Adrenal gland (tissue), 12 donors: ENCODE results near the gene CLMN. TPM values are rescaled to one million over a fixed set of nuclear protein-coding genes. Genes with fewer than 3 reads are reported as not detected.

Experiments
- DNase-seq, 7 donors: peaks; one replicate each; pipeline ENCODE4 v3.0.0-alpha.2; 2019 to 2020
- H3K27ac ChIP-seq, 5 donors: fragments of 200-600 bp; sonication (generic) in 4 of 5; 1 replicate in 3 of 5; 2 replicates in 2 of 5; pipeline versions ENCODE4 v1.5.1 to v1.8.0; 2016 to 2020; ENCODE audit warnings: mild to moderate bottlenecking in 1 of 5
- H3K27me3 ChIP-seq: fragments of 200-600 bp; 2 replicates; pipeline ENCODE4 v1.8.0; 2021
- H3K36me3 ChIP-seq, 2 donors: fragments of 200-600 bp; replicated peaks in 1 of 2; 1 replicate in 1 of 2; 2 replicates in 1 of 2; pipeline versions ENCODE4 v1.5.1 to v1.8.0; 2018 to 2022
- H3K4me1 ChIP-seq, 2 donors: fragments of 200-600 bp; replicated peaks in 1 of 2; 1 replicate in 1 of 2; 2 replicates in 1 of 2; pipeline versions ENCODE4 v1.5.1 to v1.8.0; 2018 to 2021
- H3K4me3 ChIP-seq, 4 donors: fragments of 200-600 bp; sonication (generic) in 3 of 4; one replicate each; pipeline ENCODE4 v1.5.1; 2016 to 2018
- H3K9me3 ChIP-seq, 3 donors: fragments of 200-600 bp; sonication (generic) in 1 of 3; replicated peaks in 1 of 3; 1 replicate in 2 of 3; 2 replicates in 1 of 3; pipeline versions ENCODE4 v1.5.1 to v1.8.0; 2016 to 2021
- POLR2A ChIP-seq, 2 donors: fragments of 450-650 bp; IDR thresholded peaks; one replicate each; pipeline ENCODE4 v1.6.1; 2017; ENCODE audit warnings: antibody characterized with exemption in 2 of 2, mild to moderate bottlenecking in 2 of 2, moderate library complexity in 1 of 2
- WGBS, 4 donors: extraction: QIAGEN DNeasy Blood & Tissue Kit in 2 of 4; methylation state at CpG; one replicate each; pipeline versions ENCODE4 v1.1.5 to v1.1.7; 2013 to 2017; 5-methylcytosine and 5-hydroxymethylcytosine counted together
- intact Hi-C, 2 donors: fragments of 100-400 bp; cut with DNase I; formaldehyde crosslinking; loops; one replicate each; pipeline versions ENCODE4 v1.14.1 to v1.15.0; 2022 to 2023
- polyA plus RNA-seq, 3 donors: library from polyadenylated mRNA; stranded (reverse); fragments of 200-250 nt in 2 of 3; fragments of 350-450 nt in 1 of 3; fragmentation: Illumina TruSeq in 1 of 3; extraction: RNeasy Lipid Tissue Mini Kit (QIAGEN cat#74804) in 1 of 3; gene quantifications; one replicate each; pipeline ENCODE4 v1.2.3, GENCODE V29; 2013 to 2014
- total RNA-seq, 9 donors: library from RNA; depleted of rRNA in 4 of 9; stranded (reverse); fragments of >200 nt in 4 of 9; fragments of 120-200 nt in 1 of 9; fragmentation: NEBNext Ultra II Directional in 1 of 9; extraction: Animal tissue kit (Norgen Biotek cat#: 25700) in 1 of 9; gene quantifications; one replicate each; pipeline versions ENCODE4 v1.1.0 to v1.2.4, GENCODE V29; 2013 to 2023
- TF ChIP-seq, protein P1 (sequence below), 6 experiments: fragments of 450-650 bp in 4 of 6; fragments of 200-600 bp in 2 of 6; sonication (generic) in 1 of 6; IDR thresholded peaks; 1 replicate in 5 of 6; 2 replicates in 1 of 6; pipeline versions ENCODE4 v1.5.1 to v1.8.0; 2016 to 2021; ENCODE audit warnings: antibody characterized with exemption in 6 of 6, mild to moderate bottlenecking in 2 of 6, moderate library complexity in 1 of 6
- donor health status: healthy with polysubstance abuse.
- donor health status: Bipolar disorder and iron deficiency.
- donor health status: DM: yes; HTN: yes; CAD: no.
- donor health status: DM: no; HTN: no; CAD: no.
- donor health status: DM: no; HTN: no; CAD: no.
- donor health status: DM: yes; HTN: yes; CAD: no.

The CLMN gene
- total and polyA plus RNA-seq, 12 donors: 2.7 to 9.5 (median 4.9) TPM

DNA sequence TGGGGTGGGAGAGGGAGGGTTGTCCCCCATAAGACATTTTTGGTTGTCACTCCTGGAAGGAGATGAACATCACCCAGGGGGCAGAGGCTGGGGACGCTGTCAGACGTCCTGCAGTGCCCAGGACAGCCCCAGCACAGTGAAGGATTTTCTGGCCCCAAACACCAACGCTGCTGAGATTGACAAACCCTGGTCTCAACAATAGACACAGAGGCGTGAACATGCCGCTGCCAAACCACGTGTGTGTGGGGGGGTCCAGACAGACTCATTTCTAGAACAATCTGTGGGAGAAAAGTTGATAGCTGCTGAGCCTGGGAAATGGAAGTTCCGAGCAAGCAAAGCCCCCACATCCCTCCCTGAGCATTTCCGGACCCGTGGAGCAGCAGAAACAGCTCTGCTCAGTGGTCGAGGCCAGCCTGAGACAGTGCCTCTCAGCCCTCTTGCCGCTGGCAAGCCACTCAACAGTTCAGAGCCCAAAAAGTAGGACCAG lies 43.8 kb upstream of the CLMN start:
- Histone ChIP-seq H3K4me3 (no peak overlapping the region), H3K9me3 (no peaks in the 10 kb centered on the region), H3K27ac (no peak overlapping the region), H3K36me3 (no peaks in the 10 kb centered on the region), H3K4me1 (no peaks in the 10 kb centered on the region), H3K27me3 (peaks cover 10% of the 10 kb centered on the region)
- intact Hi-C loops: no loop called here
- DNase-seq: peak in 1 of 7 donors; percentile 34
- TF ChIP-seq POLR2A (IDR thresholded peaks at IDR 0.05): no peak
- TF ChIP-seq, protein P1, sequence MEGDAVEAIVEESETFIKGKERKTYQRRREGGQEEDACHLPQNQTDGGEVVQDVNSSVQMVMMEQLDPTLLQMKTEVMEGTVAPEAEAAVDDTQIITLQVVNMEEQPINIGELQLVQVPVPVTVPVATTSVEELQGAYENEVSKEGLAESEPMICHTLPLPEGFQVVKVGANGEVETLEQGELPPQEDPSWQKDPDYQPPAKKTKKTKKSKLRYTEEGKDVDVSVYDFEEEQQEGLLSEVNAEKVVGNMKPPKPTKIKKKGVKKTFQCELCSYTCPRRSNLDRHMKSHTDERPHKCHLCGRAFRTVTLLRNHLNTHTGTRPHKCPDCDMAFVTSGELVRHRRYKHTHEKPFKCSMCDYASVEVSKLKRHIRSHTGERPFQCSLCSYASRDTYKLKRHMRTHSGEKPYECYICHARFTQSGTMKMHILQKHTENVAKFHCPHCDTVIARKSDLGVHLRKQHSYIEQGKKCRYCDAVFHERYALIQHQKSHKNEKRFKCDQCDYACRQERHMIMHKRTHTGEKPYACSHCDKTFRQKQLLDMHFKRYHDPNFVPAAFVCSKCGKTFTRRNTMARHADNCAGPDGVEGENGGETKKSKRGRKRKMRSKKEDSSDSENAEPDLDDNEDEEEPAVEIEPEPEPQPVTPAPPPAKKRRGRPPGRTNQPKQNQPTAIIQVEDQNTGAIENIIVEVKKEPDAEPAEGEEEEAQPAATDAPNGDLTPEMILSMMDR (IDR thresholded peaks at IDR 0.05): no peak
- WGBS, 4 donors: 74 to 89% (median 80%) methylated on average over 7 to 11 of the region's 11 CpGs

- Histone ChIP-seq H3K4me3 (no peak overlapping the region), H3K9me3 (no peaks in the 10 kb centered on the region), H3K36me3 (no peaks in the 10 kb centered on the region), H3K27me3 (peaks cover 10% of the 10 kb centered on the region), H3K27ac (no peak overlapping the region), H3K4me1 (no peaks in the 10 kb centered on the region)
- whole genome bisulfite sequencing, 4 donors: 66 to 73% (median 66%) methylated on average over 9 of the region's 9 CpGs
- intact Hi-C loops: no loop called here
- no peak for DNase-seq
- TF ChIP-seq POLR2A (IDR thresholded peaks at IDR 0.05): no peak
- TF ChIP-seq, protein P1 (IDR thresholded peaks at IDR 0.05): no peak
Observed at GRCh38 chr14:95362138-95362494, 42.4 kb upstream of the CLMN start.

GRCh38 chr14:95361373-95362137 lies 41.8 kb upstream of the CLMN start:
- no peak overlapping the region for H3K4me3 ChIP-seq
- TF ChIP-seq, protein P1 (IDR thresholded peaks at IDR 0.05): peak in 5 of 6 experiments; percentile 23 to 57 (median 46)
- TF ChIP-seq POLR2A (IDR thresholded peaks at IDR 0.05): no peak
- H3K36me3 ChIP-seq: no peaks in the 10 kb centered on the region
- peak in 5 of 7 donors; percentile 25 to 49 (median 27) for DNase-seq
- H3K9me3 ChIP-seq: no peaks in the 10 kb centered on the region
- intact Hi-C loops: no loop called here
- WGBS, 4 donors: 25 to 43% (median 38%) methylated on average over 19 of the region's 19 CpGs
- H3K27me3 ChIP-seq: peaks cover 10% of the 10 kb centered on the region
- H3K4me1 ChIP-seq: no peaks in the 10 kb centered on the region
- H3K27ac ChIP-seq: no peak overlapping the region

DNA sequence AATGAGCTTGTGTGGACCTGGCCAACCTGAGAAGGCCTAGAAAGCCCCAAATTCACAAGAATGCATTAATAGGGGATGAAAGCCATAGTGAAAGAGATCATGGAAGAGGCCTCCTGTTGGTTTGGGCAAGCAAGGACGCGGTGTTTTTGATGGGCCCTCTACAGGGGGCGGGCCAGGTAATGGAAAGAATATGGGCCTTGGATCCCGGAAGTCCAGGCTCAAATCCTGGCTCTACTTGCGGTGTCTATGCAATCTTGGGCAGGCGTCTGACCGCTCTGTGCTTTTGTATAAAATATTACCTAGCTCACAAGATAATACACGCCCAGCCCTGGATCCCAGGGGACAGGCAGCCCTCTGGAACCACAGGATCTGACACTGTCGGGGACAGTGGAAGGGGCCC lies 41.1 kb upstream of the CLMN start:
- 87 to 89% (median 88%) methylated on average over 7 to 9 of the region's 9 CpGs for WGBS, 4 donors
- intact Hi-C loops: no loop called here
- DNase-seq: peak in 1 of 7 donors; percentile 41
- no peaks in the 10 kb centered on the region for H3K9me3 ChIP-seq
- TF ChIP-seq, protein P1 (IDR thresholded peaks at IDR 0.05): no peak
- TF ChIP-seq POLR2A (IDR thresholded peaks at IDR 0.05): no peak
- no peaks in the 10 kb centered on the region for H3K36me3 ChIP-seq
- peaks cover 10% of the 10 kb centered on the region for H3K27me3 ChIP-seq
- no peaks in the 10 kb centered on the region for H3K4me1 ChIP-seq
- no peak overlapping the region for H3K27ac ChIP-seq
- no peak overlapping the region for H3K4me3 ChIP-seq
